ENCODE measurements around the gene SULF2.

The SULF2 gene

DNA sequence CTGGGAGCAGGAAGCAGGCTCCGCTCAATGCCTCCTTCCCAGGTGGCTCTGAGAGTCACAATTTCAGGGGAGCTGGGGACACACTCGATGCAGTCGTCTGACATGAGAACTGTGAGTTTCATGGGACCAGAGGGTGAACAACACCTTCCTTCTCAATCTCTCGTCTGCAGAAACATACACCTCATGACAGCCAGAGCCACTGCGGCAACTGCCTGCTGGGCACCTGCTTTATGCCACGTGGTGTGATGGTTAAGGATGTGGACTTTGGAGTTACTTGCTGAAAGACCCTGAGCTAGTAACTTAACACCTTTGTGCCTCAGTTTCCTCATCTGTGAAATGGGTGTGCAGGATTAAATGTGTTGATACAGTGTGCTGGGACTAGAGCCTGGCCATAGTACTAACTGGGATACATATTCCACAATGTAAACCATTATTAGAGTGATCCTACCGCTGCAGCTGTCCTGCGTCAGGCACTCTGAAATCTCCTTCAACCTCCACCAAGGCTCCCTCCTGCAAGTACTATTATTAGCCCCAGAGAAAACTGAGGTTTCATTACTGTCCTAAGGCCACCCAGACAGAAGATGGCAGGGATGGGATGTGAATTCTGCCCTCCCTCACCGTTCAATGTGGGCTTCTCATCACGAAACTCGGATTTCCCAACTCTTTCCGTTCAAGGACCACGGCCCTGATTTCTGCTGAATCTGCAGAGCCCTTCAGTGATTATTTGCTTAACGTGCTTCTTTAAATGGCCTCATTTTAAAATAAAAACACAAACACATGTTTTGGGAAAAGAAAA, 24.4 kb downstream of the SULF2 start:
- no peak for DNase-seq

DNA sequence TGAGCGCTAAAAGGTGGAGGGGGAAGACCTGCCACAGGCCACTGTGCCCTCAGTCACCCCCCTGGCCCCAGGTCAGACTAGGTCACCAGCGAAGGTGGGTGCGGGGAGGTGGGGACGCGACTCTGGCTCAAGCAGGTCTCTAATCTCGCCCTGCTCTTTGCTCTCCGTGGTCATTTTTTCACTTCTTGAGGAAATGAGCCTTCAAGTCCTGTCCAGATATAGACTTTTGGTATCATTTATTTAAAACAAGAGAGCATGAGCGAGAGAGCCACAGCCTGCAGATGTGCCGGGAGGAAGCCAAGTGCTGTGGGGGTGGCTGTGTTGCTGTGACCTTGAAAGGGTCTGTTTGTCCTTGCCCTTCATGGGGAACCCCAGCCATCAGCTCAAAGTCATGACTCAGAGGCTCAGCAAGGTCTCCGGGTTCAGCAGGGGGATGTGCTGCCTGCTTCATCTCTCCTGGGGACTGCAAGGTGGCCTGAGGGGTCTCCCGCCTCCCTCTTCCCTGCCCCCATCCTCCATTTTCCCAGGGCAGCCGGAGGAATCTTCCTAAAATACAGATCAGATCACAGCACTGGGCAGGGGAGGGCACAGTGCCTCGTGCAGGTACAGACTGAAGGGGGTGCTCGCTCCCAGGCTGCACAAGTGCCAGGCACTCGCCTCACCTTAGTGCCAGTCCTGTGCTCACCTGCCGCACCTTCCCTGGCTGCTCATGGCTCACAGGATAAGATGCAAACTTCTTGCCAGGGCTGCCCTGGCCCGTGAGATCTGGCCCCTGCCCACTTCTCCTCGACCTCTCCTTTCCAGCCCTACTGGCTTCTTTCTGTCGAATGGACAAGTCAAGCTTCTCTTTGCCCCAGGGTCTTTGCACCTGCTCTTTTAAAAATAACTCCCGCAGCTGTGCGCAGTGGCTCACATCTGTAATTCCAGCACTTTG, 26.5 kb downstream of the SULF2 start:
- DNase-seq: no peak

DNA sequence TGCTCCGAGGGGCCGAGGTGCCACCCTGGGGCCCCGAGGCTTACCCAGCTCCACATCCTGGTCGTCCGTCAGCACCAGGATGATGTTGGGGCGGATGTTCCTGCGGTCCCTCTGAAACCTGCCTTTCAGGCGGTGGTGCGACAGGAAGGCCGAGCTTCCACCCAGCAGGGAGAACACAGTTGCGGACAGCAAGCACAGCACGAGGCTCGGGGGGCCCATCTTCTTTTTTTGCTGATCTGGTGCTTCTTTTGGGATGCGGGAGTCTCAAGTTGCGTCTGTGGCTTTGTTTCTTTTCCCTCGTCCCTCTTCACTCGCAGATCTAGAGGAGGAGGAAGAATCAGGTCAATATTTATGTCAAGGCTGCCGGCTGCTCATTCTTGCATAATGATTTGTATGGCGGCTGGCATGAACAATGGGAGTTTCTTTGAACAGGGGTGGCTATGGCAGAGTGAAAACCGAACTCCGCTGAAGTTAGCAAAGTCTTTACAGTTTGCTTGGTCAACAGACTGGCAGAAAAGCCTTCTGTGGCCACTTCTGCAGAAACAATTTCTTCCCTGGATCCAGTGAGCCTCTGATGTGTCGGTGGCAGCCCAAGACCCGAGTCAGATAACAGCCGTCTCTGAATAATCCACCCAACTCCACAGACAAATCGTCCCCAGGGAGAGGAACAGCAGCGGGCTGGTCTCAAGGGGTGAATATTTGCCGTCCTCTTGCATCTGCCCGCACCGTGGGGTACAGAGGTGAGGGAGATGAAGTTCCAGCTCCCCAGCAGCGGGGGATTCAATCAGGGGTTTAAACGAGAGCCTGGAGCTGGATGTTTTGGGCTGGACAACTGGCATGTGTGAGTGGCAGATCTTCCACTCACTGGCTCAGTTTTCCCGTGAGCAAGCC, 27.9 kb downstream of the SULF2 start:
- no peak for DNase-seq

DNA sequence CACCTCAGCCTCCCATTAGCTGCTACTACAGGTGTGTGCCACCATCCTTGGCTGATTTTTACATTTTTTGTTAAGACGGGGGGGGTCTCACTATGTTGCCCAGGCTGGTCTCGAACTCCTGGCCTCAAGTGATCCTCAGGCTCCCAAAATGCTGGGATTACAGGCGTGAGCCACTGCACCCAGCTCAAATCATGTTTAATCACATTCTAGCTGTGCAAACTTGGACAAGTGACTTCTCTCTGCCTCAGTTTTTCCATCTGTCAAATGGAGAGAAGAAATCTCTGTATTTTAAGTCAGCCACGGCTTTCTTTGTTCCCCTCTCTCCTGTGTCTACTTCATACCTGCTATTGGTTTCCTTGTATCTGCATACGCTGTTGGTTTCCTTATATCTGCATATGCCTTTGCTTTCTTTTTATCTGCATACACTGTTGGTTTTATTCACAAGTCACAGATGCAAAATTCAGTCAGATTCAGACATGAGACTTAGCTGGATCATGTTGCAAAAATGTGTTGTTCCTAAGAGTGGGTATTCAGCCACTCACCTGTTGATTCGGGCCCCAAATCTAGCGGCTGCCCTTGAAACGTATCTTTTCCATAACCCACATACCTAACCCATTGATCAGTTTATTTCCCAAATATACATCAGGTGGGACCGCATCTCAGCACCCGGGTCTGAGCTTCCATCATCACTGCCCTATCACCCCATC, 30.2 kb downstream of the SULF2 start:
- DNase-seq: no peak

DNA sequence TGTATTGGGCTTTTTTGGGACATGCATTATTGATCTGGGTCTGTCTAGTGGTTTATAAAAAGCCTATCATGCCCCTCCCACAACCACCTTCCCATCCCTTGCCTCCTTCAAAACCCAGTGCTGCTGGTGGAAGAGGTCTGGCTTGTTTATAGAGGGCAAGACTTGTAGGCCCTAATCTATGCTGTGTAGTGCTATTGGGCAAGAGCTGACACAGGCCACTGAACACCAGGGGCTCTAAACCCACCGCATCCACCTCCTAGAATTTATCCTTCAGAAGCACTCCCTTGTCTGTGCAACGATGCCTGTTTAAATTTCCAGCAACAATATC, 30.9 kb downstream of the SULF2 start:
- DNase-seq: no peak

DNA sequence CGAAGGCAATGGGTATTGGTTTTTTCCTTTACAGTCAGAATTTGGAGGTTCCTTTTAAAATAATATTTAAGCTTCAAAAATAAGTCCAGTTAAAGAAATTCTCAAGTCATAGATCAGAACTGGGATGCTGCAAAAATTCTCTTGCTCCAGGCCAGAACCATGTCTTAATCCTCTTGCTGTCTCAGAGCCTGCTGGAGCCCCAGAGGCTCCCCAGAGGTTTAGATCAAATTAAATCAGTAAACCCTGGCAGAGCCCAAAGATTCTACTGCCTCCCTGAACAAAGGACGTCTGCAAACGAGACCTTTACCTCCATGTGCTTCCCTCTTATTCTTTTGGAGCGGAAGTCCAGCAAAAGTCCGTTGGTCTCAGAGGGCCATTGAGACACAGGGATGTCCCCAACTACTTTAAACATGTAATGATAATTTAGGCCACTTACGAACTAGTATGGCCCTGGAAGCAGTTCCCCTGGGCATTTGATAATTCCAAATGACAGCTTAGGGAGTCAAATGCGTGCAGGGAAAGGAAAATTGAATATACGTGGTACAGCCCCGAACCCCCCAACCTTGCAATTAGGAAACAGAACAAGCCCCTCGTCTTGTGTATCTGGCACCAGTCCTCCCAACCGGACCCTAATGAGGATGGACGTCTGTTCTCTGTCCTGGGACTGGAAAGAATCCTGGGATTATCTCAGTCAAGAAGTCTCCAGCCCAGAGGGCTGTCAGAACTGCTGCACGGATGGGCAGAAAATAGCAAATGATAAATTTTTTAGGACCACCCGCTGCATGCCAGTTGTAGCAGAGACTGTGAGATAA, 31.5 kb downstream of the SULF2 start:
- DNase-seq: no peak

DNA sequence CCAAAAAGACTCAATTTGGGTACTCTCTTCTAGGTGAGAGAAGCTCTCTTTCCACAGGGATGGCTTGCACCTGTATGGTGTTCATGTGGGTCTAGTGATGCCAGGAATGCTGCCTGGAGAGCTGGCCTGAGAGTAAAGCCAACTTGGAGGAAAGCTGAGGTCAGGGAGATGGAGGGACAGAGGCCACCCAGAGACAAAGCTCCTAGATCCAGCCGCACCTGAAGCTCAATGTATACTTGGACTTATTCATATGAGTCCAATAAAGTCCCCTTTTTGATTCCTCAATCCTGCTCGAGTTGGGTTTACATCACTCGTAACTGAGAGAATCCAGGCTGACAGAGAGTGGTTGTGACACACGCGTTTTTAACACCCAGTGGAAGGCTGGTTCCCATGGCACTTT, 33.8 kb downstream of the SULF2 start:
- no peak for DNase-seq

DNA sequence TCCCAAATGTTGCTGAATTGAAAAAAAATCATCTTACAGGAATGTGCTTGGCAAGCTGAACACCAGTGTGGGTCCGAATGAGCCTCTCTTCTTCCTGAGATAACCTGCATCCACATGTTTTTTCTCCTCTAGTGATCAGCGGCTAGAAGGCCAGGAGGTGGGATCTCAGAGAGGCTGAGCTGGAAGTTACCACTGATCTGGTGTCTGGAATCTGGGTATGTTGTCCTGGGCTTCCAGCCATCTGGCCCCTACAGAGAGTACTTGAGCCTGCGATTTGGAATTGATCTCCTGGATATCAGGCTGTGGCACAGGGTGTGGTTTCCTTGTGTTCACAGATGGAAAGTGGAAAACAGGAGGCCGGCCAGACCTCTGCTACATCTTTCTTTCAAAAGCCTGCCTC, 35.9 kb downstream of the SULF2 start:
- DNase-seq: no peak

DNA sequence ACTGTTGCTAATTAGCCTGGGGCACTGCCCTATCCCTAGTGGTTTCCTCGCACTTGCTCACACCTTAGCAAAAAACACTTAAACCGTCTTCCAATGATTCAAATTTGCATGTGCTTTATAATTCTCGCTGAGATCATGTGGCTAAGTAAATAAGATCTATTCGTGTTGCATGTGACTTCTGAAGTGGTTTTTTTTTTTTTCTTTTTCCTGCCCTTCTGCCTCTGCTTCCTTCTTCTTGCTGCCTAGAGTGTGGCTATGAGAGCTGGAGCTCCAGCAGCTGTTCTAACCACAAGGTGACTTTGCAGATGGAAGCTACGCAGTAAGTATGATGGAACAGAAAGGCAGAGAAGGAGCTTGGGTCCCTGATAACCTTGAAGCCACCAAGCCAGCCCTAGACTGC, 36.5 kb downstream of the SULF2 start:
- no peak for DNase-seq

DNA sequence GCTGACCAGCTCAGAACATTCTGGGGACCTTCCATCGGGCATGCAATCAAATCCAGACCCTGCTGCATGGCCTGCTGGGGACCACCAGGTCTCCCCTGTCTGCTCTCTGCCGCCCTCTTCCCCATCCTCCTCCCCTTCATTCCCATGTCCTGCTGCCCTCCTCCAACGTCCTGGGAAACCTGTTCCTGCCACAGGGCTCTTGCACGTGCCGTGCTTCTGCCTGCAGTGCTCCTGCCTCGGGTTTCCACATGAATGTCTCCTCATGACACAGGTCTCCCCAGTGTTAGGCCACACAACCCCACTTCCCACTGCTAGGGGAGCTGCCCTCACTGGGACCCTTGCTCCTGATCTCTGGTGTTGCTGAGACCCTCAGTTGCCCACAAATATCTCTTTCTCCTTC, 37.2 kb downstream of the SULF2 start:
- no peak for DNase-seq

DNA sequence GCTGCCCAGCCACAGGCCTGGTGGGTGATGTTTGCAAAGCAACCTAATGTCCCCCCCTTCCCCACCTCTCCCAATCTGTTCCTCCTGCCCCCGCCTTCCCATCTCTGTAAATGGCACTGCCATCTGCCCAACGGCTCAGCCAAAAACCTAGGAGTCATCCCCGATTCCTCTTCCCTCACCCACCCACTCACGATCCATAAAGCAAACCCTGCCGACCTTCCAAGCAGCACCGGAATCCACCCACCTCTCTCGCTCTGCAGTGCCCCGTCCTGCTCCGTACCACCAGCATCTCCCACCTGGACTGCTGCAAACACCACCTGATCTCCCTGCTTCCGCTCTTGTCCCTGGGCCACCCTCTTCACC, 37.6 kb downstream of the SULF2 start:
- no peak for DNase-seq

DNA sequence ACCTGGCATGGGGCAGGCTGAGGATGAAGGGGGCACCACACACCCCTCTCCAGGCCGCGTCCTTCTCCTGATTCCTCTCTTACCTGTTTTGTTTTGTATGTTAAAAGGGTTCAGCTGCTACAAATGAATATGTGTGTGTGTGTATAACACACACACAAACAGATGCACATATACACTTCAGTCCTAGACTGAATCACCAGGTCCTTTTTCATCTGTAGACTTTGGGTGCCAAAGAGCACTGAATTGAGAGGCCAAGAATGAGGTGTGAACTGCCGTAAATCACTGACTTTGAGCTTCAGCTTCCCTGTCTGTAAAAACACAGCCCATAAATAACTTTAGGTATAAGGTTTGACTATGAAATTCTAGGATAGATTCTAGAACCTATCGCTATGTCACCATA, 40.5 kb downstream of the SULF2 start:
- DNase-seq: no peak

DNA sequence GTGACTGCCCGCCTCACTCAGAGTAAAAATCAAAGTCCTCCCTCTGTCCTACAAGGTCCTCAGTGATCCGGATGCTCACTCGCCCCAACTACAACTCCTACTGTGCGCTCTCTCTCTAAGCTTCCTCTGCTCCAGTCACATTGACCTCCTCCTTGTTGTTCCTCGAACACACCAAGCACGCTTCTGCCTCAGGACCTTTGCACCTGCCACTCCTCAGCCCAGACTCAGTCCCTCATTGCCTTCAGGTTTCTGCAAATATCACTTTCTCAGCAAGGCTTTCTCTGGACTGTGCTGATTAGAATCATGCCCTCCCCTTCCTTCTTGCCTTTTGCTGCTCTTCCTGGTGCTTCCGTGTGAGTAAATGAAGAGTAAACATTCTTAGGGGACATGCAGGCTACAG, 41.6 kb downstream of the SULF2 start:
- DNase-seq: no peak

DNA sequence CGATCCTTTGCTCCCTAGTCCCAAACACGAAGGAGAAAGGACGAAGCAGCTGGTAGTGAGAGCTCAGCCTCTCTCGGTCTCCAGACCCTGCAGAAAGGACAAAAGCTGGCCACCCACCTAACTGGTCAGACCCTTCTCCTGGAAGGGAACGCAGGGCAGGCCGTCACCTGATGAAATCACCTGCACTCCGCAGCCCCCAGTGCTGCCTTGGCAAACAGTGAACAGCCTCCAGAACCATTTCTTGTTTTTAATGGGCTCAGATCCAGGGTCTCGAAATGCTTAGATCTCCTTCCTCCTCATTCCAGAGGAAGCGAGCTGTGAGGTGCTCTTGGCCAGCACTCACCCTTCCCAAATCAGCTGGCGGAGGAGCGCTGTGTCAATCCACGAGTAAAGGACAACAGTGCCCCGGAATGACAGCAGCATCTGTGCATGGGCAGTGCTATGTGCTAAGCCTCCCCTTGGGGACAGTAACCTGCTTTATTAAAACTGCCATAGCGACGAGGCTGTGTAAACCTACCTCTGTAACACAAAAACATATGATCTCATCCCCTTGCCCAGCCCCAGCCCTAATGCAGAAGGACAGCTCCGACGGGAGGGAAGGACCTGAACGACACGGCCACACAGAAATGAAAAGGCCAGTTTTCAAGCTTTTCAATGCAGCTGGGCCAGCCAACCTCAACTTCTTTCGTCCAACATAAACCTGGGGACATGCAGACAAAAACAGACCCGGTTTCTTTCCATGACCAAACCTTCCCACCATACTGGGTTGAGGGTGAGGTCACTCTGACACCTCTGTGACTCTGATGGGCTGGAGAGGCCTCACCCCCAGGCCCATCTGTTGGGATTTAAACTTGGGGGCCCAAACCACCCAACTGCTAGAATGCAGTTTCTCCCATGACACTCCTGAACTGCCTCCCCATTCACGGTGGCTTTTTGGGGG, 43.3 kb downstream of the SULF2 start:
- no peak for DNase-seq

DNA sequence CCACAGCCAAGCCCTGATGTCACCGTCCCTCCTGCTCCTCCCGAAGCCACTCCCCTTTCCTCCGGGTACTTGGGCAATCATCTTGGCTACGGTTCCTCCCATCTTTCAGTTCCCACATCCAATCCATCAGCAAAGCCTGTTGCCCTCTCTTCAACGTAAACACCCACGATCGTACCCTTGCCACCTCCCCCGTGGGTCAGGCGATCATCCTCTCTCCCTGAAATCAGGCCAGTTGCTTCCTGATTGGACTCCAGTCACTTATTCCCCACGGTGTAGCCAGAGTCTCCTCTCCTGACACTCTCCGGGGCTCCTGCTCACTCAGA, 44.5 kb downstream of the SULF2 start:
- no peak for DNase-seq

DNA sequence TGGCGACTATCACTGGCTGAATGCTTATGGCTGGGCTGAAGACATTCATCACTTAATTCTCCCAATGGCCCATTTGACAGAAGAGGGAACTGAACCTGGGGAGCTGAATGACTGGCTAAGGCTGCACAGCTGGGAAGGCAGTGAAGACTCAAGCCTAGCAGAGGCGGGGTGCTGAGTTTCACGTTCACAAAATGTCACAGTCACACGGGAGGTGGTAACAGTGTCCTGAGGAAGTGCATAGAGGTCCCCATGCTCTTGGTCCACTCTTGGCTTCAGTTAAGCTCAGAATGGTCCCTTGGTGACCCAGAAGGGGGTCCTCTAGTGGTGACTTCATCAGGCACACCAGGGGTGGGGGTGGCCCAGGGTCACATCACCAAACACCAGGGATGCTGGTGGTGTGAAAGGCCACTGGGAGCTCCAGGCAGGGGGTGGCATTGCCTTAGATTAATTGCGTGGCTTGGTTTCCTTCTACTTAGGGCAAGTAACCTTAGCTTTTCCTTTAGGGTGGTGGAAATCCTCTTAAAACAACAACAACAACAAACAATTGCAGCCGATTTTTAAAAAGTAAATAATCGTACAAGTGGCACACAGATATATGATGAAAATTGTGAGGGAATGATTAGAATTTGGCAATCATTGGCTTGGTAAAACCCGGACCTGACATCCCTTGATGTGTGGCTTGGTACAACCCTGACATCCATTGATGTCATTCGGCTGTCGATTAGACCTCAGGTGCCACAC, 45.0 kb downstream of the SULF2 start:
- no peak for DNase-seq

DNA sequence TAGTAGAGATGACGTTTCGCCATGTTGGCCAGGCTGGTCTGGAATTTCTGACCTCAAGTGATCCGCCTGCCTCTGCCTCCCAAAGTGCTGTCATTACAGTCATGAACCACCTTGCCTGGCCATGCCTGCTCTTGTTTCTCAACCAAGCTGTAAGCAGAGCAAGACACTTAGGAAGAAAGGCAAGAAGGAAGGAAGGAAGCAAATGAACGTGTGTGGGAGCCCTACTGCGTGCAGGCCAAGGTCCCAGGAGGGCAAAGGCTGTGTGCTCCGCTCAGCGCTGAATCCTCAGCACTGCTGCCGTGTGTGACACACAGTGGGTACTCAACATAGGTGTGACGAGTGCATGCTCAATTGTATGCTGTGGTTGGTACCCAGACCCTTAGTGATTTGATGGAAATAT, 47.4 kb downstream of the SULF2 start:
- DNase-seq: no peak

DNA sequence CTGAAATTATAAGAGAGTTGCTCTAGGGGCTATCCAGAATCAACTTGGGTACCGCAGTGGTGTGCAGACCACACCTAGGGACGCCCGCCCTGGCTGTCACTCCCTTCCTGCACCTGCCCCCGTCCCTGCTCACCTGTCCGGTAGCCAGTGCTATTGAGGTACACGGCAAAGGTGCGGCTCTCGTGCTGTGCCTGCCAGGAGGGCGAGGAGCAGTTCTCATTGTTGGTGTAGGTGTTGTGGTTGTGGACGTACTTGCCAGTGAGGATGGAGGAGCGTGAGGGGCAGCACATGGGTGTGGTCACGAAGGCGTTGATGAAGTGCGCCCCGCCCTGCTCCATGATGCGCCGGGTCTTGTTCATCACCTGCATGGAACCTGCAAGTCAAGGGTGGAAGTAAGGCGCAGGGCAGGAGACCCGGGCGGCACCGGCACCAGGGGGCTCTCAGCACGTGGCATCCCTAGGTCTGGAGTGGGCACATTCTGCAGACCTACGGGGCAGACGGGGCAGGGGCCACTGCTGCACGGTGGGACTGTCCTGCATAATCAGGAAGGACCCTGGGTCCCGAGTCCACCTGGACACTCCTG, 48.6 kb downstream of the SULF2 start:
- DNase-seq: no peak
